Choroid plexus epithelial cell (primary cell): ENCODE data around the gene PSMD11.

Source experiments
- DNase-seq: peaks from one replicate; pipeline ENCODE4 v3.0.0-alpha.2; 2010; ENCODE audit warnings: low read depth
- H3K4me3 ChIP-seq: 2 replicates; pipeline ENCODE4 v1.5.1; 2011; ENCODE audit warnings: low read depth, mild to moderate bottlenecking, control low read depth, low read length, moderate library complexity
- CTCF ChIP-seq: conservative IDR thresholded peaks from 2 replicates; pipeline ENCODE4 v1.5.1; 2011; ENCODE audit warnings: low read depth, mild to moderate bottlenecking, control low read depth, inconsistent platforms, low read length, moderate library complexity

Gene PSMD11

GRCh38 chr17:32489320-32490100, 45.2 kb downstream of the PSMD11 start:
- no peak for DNase-seq
- no peak overlapping the region for H3K4me3 ChIP-seq
- no peak for TF ChIP-seq CTCF

GRCh38 chr17:32490101-32490482, 45.8 kb downstream of the PSMD11 start:
- no peak for TF ChIP-seq CTCF
- DNase-seq = no peak
- H3K4me3 ChIP-seq = no peak overlapping the region

GRCh38 chr17:32491371-32492263, 47.3 kb downstream of the PSMD11 start:
- TF ChIP-seq CTCF = no peak
- H3K4me3 ChIP-seq = no peak overlapping the region
- no peak for DNase-seq

- TF ChIP-seq CTCF = no peak
- no peak overlapping the region for H3K4me3 ChIP-seq
- DNase-seq = no peak
Measured at GRCh38 chr17:32492264-32492589, 47.9 kb downstream of the PSMD11 start.

GRCh38 chr17:32492648-32493289, 48.5 kb downstream of the PSMD11 start:
- no peak for DNase-seq
- H3K4me3 ChIP-seq = no peak overlapping the region
- TF ChIP-seq CTCF = no peak

- H3K4me3 ChIP-seq = no peak overlapping the region
- no peak for TF ChIP-seq CTCF
- DNase-seq = no peak
Measured at GRCh38 chr17:32493571-32493970, 49.3 kb downstream of the PSMD11 start.
